PC-3 (cell line): ENCODE measurements around the gene KCND3.

ENCODE experiments used
- EZH2 ChIP-seq: fragments of 300-600 bp; sonication (generic); IDR thresholded peaks from one replicate; pipeline ENCODE4 v1.6.1; 2017; ENCODE audit warnings: antibody characterized with exemption, mild to moderate bottlenecking, low read length; ENCODE audit not compliant: unreplicated experiment
- TF ChIP-seq, protein P1 (sequence below): fragments of 300-600 bp; sonication (generic); conservative IDR thresholded peaks from 2 replicates; pipeline ENCODE4 v1.5.1; 2017; ENCODE audit warnings: antibody characterized with exemption, low read depth, mild to moderate bottlenecking, low read length

DNA sequence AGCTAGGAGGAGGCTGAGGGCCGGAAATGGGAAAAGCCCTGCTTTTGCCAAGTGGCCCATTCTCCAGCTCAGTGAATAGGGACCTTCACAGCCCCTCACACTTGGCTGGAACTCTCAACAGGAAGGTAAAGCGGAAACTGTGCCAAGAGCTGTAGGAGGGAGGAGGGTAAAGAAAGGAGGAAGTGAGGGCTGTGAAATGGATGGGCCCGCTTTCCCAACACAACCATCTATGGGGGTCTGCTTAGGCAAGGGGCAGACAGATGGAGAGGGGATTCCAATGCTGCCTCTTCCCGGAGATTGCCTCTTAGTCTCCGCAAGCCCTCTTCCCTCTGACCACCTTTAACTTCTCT lies 255.5 kb downstream of the KCND3 start:
- TF ChIP-seq, protein P1, sequence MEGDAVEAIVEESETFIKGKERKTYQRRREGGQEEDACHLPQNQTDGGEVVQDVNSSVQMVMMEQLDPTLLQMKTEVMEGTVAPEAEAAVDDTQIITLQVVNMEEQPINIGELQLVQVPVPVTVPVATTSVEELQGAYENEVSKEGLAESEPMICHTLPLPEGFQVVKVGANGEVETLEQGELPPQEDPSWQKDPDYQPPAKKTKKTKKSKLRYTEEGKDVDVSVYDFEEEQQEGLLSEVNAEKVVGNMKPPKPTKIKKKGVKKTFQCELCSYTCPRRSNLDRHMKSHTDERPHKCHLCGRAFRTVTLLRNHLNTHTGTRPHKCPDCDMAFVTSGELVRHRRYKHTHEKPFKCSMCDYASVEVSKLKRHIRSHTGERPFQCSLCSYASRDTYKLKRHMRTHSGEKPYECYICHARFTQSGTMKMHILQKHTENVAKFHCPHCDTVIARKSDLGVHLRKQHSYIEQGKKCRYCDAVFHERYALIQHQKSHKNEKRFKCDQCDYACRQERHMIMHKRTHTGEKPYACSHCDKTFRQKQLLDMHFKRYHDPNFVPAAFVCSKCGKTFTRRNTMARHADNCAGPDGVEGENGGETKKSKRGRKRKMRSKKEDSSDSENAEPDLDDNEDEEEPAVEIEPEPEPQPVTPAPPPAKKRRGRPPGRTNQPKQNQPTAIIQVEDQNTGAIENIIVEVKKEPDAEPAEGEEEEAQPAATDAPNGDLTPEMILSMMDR = no peak
- TF ChIP-seq EZH2 = no peak
